AG04450 (cell line): Measurements from ENCODE around the gene SLC29A1. TPM values are rescaled to one million over a fixed set of nuclear protein-coding genes. Genes with fewer than 3 reads are reported as not detected.

Source experiments
- CTCF ChIA-PET: fragments of 300-600, 350-600 bp; formaldehyde crosslinking; extraction: SDS; loops from one replicate; lab custom pipeline; 2022; ENCODE audit warnings: antibody characterized with exemption, inconsistent platforms; lab: Charles Lee
- POLR2A ChIA-PET: fragments of 350-600 bp; formaldehyde crosslinking; extraction: SDS; loops from one replicate; lab custom pipeline; 2021; ENCODE audit warnings: antibody characterized with exemption, inconsistent platforms; lab: Yijun Ruan, JAX
- DNase-seq: peaks from one replicate; pipeline ENCODE4 v3.0.0-alpha.2; 2011; ENCODE audit warnings: low read depth, low spot score
- H3K27ac ChIP-seq: one replicate; pipeline ENCODE4 v1.5.1; 2012; ENCODE audit warnings: low read depth, low read length, control low read depth
- H3K27me3 ChIP-seq: one replicate; pipeline ENCODE4 v1.6.0; 2012; ENCODE audit warnings: low read length; ENCODE audit not compliant: control insufficient read depth, insufficient read depth
- H3K4me3 ChIP-seq: 2 replicates; pipeline ENCODE4 v1.5.1; 2011; ENCODE audit warnings: mild to moderate bottlenecking, low read depth, low read length, control low read depth
- H3K9me3 ChIP-seq: 2 replicates; pipeline ENCODE4 v1.5.1; 2012; ENCODE audit warnings: low read length; ENCODE audit not compliant: control insufficient read depth, insufficient read depth
- polyA plus RNA-seq: library from polyadenylated mRNA; depleted of rRNA; stranded (reverse); fragments of >200 nt; gene quantifications from 2 replicates; pipeline ENCODE4 v1.2.3, GENCODE V29; 2011
- TF ChIP-seq, protein P1 (sequence below): IDR thresholded peaks from 2 replicates; pipeline ENCODE4 v1.5.1; 2011; ENCODE audit warnings: low read depth, low read length, control low read depth, inconsistent platforms

The SLC29A1 gene
- polyA plus RNA-seq, 1 experiment: 13.2 TPM

GRCh38 chr6:44221291-44221960 is 2.0 kb upstream of the SLC29A1 start:
- no peaks in the 10 kb centered on the region for H3K27me3 ChIP-seq
- H3K27ac ChIP-seq: no peak overlapping the region
- ChIA-PET CTCF (interaction anchor here (0.6 to 8.8 kb wide), 12 partner anchors 8 to 857 kb away, joined by 3 to 83 read pairs (median 5); partner anchors contain the start of genes POLH and XPO5), POLR2A (interaction anchor here (0.6 to 3.8 kb wide), 4 partner anchors 12 to 43 kb away, joined by 3 to 23 read pairs (median 4); partner anchors contain the start of gene HSP90AB1)
- DNase-seq: no peak
- H3K4me3 ChIP-seq: no peak overlapping the region
- TF ChIP-seq, protein P1, sequence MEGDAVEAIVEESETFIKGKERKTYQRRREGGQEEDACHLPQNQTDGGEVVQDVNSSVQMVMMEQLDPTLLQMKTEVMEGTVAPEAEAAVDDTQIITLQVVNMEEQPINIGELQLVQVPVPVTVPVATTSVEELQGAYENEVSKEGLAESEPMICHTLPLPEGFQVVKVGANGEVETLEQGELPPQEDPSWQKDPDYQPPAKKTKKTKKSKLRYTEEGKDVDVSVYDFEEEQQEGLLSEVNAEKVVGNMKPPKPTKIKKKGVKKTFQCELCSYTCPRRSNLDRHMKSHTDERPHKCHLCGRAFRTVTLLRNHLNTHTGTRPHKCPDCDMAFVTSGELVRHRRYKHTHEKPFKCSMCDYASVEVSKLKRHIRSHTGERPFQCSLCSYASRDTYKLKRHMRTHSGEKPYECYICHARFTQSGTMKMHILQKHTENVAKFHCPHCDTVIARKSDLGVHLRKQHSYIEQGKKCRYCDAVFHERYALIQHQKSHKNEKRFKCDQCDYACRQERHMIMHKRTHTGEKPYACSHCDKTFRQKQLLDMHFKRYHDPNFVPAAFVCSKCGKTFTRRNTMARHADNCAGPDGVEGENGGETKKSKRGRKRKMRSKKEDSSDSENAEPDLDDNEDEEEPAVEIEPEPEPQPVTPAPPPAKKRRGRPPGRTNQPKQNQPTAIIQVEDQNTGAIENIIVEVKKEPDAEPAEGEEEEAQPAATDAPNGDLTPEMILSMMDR: peak; percentile 71
- H3K9me3 ChIP-seq: no peaks in the 10 kb centered on the region

- Histone ChIP-seq H3K27ac (no peak overlapping the region), H3K4me3 (no peak overlapping the region), H3K27me3 (no peaks in the 10 kb centered on the region), H3K9me3 (no peaks in the 10 kb centered on the region)
- CTCF ChIA-PET: interaction anchor here (0.6 to 8.8 kb wide), 13 partner anchors 9 to 858 kb away, joined by 3 to 83 read pairs (median 5); partner anchors contain the start of genes POLH and XPO5
- POLR2A ChIA-PET: interaction anchor here (0.6 to 3.8 kb wide), 3 partner anchors 12 to 29 kb away, joined by 3 to 23 read pairs (median 4); partner anchors contain the start of gene HSP90AB1
- TF ChIP-seq, protein P1: no peak
- DNase-seq: no peak
Observed at GRCh38 chr6:44221961-44222335, 1.4 kb upstream of the SLC29A1 start.

DNA sequence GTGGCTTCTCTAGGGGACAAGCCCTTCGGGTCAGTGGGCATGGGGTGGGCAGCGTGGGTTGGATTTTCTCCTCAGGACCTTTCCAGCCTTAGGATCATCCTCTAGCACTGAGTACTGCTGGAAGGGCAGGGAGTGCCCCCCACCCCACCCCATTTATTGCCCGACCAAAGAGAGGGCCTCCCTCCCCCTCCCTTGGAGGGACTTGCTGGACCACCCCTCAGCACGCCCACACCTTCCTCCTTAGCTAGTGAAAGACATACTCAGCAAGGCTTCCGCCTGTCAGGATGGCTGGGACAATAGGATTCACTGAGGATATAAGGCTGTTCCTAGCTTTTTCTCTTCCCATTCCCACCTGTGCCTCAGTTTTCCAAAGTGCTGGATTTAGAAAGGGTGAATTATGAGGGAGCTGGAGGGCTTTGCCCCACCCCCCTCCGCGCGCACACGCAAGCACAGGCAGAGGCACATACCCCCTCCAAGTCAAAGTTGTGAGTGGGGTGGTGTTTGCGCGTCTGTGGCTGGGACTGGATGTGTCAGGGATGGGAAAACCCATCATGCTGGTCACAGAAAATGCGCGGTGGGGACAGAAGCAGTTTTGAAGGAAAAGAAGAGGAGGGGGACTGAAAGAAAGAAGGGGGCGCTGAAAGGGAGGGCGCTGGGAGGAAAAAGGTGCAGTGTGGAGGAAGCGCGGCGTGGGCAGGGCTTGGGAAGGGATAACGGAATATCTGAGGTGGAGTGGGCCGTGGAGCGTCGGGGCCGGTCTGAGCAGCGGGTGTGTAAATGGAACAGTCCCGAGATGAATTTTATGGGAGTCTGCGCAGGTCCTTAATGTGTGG is 693 bp upstream of the SLC29A1 start:
- ChIA-PET POLR2A (interaction anchor here (0.6 to 3.8 kb wide), 4 partner anchors 12 to 194 kb away, joined by 3 to 23 read pairs (median 3); partner anchors contain the start of gene HSP90AB1), CTCF (interaction anchor here (0.6 to 8.8 kb wide), 7 partner anchors 10 to 35 kb away, joined by 3 to 83 read pairs (median 5); no protein-coding TSS in a partner anchor)
- no peak for DNase-seq
- Histone ChIP-seq H3K4me3 (peak overlapping the region; percentile 64), H3K27me3 (no peaks in the 10 kb centered on the region), H3K9me3 (no peaks in the 10 kb centered on the region), H3K27ac (no peak overlapping the region)
- TF ChIP-seq, protein P1: no peak

DNA sequence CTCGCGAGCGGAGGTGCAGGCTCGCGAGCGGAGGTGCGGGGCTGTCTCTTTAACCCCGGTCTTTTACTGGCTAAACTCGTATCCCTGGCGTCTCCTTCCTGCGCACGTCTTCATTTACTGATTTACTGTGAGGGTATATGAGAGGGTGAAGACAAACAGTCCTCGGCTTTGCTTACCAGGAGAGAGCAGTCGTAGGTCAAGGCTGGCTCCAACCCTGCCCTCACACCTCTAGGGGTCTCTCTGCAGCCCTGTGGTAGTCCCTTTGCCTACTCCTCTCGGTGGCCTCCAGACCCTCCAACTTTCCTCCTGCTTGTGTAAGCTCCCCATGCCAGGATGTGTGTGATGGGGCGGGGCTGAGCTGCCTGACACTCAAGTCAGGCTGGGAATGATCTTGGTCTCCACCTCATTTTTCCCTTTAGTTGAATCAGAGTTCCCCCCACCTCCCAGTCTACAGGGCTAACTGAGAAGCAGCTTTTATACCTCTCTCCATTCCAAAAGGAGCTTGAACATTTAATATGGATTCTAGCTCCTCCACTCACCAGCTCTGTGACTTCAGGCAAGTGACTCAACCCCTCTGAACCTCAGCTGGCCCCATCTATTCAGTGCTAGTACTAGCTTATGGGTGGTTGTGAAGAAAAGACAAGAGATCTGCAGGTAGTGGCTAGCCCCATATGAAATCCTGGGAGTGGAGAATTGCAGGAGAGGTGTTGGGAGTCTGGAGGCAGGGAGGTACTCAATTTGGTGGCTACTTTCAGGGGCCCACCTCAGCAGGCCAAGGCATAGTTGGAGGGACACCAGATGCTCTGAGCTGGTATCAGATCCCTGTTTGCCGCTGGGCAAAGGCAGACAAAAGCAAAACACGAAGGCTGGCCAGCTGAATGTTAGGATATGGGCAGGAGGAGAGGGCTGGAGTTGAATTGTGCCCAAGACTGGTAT is 902 bp downstream of the SLC29A1 start:
- Histone ChIP-seq H3K27me3 (no peaks in the 10 kb centered on the region), H3K27ac (no peak overlapping the region), H3K4me3 (peak overlapping the region; percentile 64), H3K9me3 (no peaks in the 10 kb centered on the region)
- ChIA-PET CTCF (interaction anchor here (0.5 to 8.8 kb wide), 7 partner anchors 11 to 131 kb away, joined by 3 to 83 read pairs (median 4); no protein-coding TSS in a partner anchor), POLR2A (interaction anchor here (0.8 to 3.8 kb wide), 3 partner anchors 10 to 72 kb away, joined by 3 to 23 read pairs (median 3); partner anchors contain the start of gene HSP90AB1)
- TF ChIP-seq, protein P1: no peak
- DNase-seq: no peak
